GM12864 (cell line): ENCODE data around the gene IFT27.

Experiments used
- DNase-seq: peaks from one replicate; pipeline ENCODE4 v3.0.0-alpha.2; 2011; ENCODE audit warnings: low read depth
- H3K4me3 ChIP-seq: 2 replicates; pipeline ENCODE4 v1.5.1; 2011; ENCODE audit warnings: mild to moderate bottlenecking, low read depth, low read length, control low read depth
- TF ChIP-seq, protein P1 (sequence below): IDR thresholded peaks from 2 replicates; pipeline ENCODE4 v1.5.1; 2011; ENCODE audit warnings: low read depth, mild to moderate bottlenecking, moderate library complexity, low read length, control low read depth, inconsistent platforms; ENCODE audit errors: missing control alignments

The IFT27 gene

GRCh38 chr22:36808721-36809344 is 32.9 kb upstream of the IFT27 start:
- TF ChIP-seq, protein P1, sequence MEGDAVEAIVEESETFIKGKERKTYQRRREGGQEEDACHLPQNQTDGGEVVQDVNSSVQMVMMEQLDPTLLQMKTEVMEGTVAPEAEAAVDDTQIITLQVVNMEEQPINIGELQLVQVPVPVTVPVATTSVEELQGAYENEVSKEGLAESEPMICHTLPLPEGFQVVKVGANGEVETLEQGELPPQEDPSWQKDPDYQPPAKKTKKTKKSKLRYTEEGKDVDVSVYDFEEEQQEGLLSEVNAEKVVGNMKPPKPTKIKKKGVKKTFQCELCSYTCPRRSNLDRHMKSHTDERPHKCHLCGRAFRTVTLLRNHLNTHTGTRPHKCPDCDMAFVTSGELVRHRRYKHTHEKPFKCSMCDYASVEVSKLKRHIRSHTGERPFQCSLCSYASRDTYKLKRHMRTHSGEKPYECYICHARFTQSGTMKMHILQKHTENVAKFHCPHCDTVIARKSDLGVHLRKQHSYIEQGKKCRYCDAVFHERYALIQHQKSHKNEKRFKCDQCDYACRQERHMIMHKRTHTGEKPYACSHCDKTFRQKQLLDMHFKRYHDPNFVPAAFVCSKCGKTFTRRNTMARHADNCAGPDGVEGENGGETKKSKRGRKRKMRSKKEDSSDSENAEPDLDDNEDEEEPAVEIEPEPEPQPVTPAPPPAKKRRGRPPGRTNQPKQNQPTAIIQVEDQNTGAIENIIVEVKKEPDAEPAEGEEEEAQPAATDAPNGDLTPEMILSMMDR, result no peak
- DNase-seq, result no peak
- H3K4me3 ChIP-seq, result no peak overlapping the region

- no peak for DNase-seq
- TF ChIP-seq, protein P1, result no peak
- no peak overlapping the region for H3K4me3 ChIP-seq
Observed at GRCh38 chr22:36807627-36808026, 31.7 kb upstream of the IFT27 start.

DNA sequence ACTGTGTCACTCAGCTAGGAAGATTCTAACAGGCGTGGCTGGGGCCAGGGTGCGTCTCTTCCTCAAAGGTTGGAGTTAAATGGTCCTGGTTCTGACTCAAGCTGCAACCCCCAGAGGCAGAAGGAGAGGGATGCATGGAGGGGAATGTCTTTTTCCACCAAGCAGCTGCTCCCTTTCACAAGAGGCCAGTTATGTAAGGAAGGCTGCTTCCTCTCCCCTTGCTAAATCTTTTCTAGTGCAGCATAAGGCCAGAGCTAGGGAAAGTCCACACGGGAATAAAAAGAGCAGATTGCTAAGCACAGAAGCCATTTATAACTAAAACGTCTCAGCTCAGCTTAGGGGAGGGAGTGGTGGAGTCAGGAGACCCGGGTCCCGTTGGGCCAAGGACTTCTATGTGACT is 30.9 kb upstream of the IFT27 start:
- TF ChIP-seq, protein P1, result no peak
- no peak overlapping the region for H3K4me3 ChIP-seq
- no peak for DNase-seq

GRCh38 chr22:36803358-36803757 is 27.4 kb upstream of the IFT27 start:
- no peak for DNase-seq
- H3K4me3 ChIP-seq, result no peak overlapping the region
- TF ChIP-seq, protein P1, result no peak

GRCh38 chr22:36798674-36799066 is 22.8 kb upstream of the IFT27 start:
- no peak for DNase-seq
- TF ChIP-seq, protein P1, result no peak
- no peak overlapping the region for H3K4me3 ChIP-seq

GRCh38 chr22:36797911-36798673 is 22.2 kb upstream of the IFT27 start:
- DNase-seq, result no peak
- H3K4me3 ChIP-seq, result no peak overlapping the region
- TF ChIP-seq, protein P1, result no peak
